Islet of Langerhans (tissue), 1 donor: ENCODE results near the gene BMPR2.
"Not testable (repeated sequence)": the region's sequence is repeated elsewhere in the genome, so short reads cannot be mapped to it uniquely, and the experiment has no call there.

Source experiments
- FAIRE-seq: peaks from one replicate; lab custom pipeline; 2011; peaks lifted over from hg19 to GRCh38; lab: Jason Lieb, UNC

The BMPR2 gene

GRCh38 chr2:202535290-202535689 is 159.2 kb downstream of the BMPR2 start:
- not testable (repeated sequence) for FAIRE-seq

- no peak for FAIRE-seq
Observed at GRCh38 chr2:202541137-202541536, 165.0 kb downstream of the BMPR2 start.

- no peak for FAIRE-seq
Observed at GRCh38 chr2:202542142-202542541, 166.0 kb downstream of the BMPR2 start.

- no peak for FAIRE-seq
Observed at GRCh38 chr2:202545523-202545922, 169.4 kb downstream of the BMPR2 start.

- FAIRE-seq = peak; percentile 69
Observed at GRCh38 chr2:202545931-202546330, 169.8 kb downstream of the BMPR2 start.

GRCh38 chr2:202546499-202547141 is 170.5 kb downstream of the BMPR2 start:
- not testable (repeated sequence) for FAIRE-seq

GRCh38 chr2:202548240-202548639 is 172.1 kb downstream of the BMPR2 start:
- FAIRE-seq = no peak

GRCh38 chr2:202551000-202551399 is 174.9 kb downstream of the BMPR2 start:
- not testable (repeated sequence) for FAIRE-seq

GRCh38 chr2:202555356-202555755 is 179.2 kb downstream of the BMPR2 start:
- FAIRE-seq = no peak

GRCh38 chr2:202560200-202560599 is 184.1 kb downstream of the BMPR2 start:
- FAIRE-seq = no peak

GRCh38 chr2:202564226-202564625 is 188.1 kb downstream of the BMPR2 start:
- no peak for FAIRE-seq

- FAIRE-seq = no peak
Observed at GRCh38 chr2:202566286-202566685, 190.2 kb downstream of the BMPR2 start.

GRCh38 chr2:202574541-202574940 is 198.4 kb downstream of the BMPR2 start:
- no peak for FAIRE-seq

- not testable (repeated sequence) for FAIRE-seq
Observed at GRCh38 chr2:202575194-202575593, 199.1 kb downstream of the BMPR2 start.

GRCh38 chr2:202577250-202578183 is 201.4 kb downstream of the BMPR2 start:
- no peak for FAIRE-seq

GRCh38 chr2:202582846-202583245 is 206.7 kb downstream of the BMPR2 start:
- not testable (repeated sequence) for FAIRE-seq

- FAIRE-seq = no peak
Observed at GRCh38 chr2:202583709-202584219, 207.6 kb downstream of the BMPR2 start.

- no peak for FAIRE-seq
Observed at GRCh38 chr2:202588647-202589581, 212.8 kb downstream of the BMPR2 start.

GRCh38 chr2:202589582-202589949 is 213.4 kb downstream of the BMPR2 start:
- FAIRE-seq = no peak

- no peak for FAIRE-seq
Observed at GRCh38 chr2:202592566-202592965, 216.4 kb downstream of the BMPR2 start.

GRCh38 chr2:202599105-202599504 is 223.0 kb downstream of the BMPR2 start:
- FAIRE-seq = no peak

- no peak for FAIRE-seq
Observed at GRCh38 chr2:202599911-202600310, 223.8 kb downstream of the BMPR2 start.
